Vagina (tissue), 2 donors: ENCODE data around the gene PLA2G4C.

ENCODE experiments used
- POLR2A ChIP-seq, 2 donors: fragments of 450-650 bp; IDR thresholded peaks; one replicate each; pipeline ENCODE4 v1.6.1; 2017; ENCODE audit warnings: antibody characterized with exemption in 2 of 2, mild to moderate bottlenecking in 2 of 2, moderate library complexity in 2 of 2
- POLR2AphosphoS5 ChIP-seq, 2 donors: sonication (generic); formaldehyde crosslinking; IDR thresholded peaks; one replicate each; pipeline ENCODE4 v1.9.0; 2017; ENCODE audit warnings: antibody characterized with exemption in 2 of 2, mild to moderate bottlenecking in 2 of 2, low read depth in 1 of 2; ENCODE audit not compliant: insufficient read depth in 1 of 2
- TF ChIP-seq, protein P1 (sequence below), 3 experiments: fragments of 450-650 bp in 2 of 3; fragments of 200-600 bp in 1 of 3; sonication (generic) in 1 of 3; IDR thresholded peaks; one replicate each; pipeline ENCODE4 v1.5.1; 2017 to 2019; ENCODE audit warnings: antibody characterized with exemption in 3 of 3, mild to moderate bottlenecking in 2 of 3, moderate library complexity in 2 of 3

DNA sequence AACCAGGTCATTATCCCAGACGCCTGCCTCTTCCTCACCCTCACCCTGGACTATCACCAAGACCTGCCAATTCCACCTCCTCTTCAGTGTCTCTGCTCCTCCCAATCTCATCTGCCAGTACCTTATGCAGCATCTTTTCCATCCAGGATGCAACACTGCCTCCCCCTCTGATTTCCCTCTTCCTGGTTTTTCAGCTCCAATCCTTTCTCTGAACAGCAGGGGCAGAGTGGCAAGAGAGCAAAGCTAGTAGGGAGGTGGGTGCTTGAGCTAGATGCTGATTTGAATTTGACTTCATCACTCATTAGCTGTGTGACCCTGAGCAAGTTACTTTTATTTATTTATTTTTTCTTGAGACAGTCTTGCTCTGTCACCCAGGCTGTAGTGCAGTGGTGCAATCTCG is 41.2 kb downstream of the PLA2G4C start:
- TF ChIP-seq, protein P1, sequence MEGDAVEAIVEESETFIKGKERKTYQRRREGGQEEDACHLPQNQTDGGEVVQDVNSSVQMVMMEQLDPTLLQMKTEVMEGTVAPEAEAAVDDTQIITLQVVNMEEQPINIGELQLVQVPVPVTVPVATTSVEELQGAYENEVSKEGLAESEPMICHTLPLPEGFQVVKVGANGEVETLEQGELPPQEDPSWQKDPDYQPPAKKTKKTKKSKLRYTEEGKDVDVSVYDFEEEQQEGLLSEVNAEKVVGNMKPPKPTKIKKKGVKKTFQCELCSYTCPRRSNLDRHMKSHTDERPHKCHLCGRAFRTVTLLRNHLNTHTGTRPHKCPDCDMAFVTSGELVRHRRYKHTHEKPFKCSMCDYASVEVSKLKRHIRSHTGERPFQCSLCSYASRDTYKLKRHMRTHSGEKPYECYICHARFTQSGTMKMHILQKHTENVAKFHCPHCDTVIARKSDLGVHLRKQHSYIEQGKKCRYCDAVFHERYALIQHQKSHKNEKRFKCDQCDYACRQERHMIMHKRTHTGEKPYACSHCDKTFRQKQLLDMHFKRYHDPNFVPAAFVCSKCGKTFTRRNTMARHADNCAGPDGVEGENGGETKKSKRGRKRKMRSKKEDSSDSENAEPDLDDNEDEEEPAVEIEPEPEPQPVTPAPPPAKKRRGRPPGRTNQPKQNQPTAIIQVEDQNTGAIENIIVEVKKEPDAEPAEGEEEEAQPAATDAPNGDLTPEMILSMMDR (IDR thresholded peaks at IDR 0.05): no peak
- TF ChIP-seq POLR2A (IDR thresholded peaks at IDR 0.05) (no peak), POLR2AphosphoS5 (IDR thresholded peaks at IDR 0.05; ENCODE audit: insufficient read depth in 1 of 2, low read depth in 1 of 2) (no peak)
